IPS-18c (cell line): ENCODE results near the gene TEAD3.
"Not testable (repeated sequence)": the region's sequence is repeated elsewhere in the genome, so short reads cannot be mapped to it uniquely, and the experiment has no call there.

ENCODE experiments used
- H3K4me3 ChIP-seq: 2 replicates; pipeline ENCODE4 v1.7.0; 2013; ENCODE audit warnings: low read depth, mild to moderate bottlenecking, low read length, moderate library complexity; ENCODE audit not compliant: insufficient read depth
- H3K9me3 ChIP-seq: one replicate; pipeline ENCODE4 v1.6.1; 2013; ENCODE audit warnings: mild to moderate bottlenecking, low read length, moderate library complexity; ENCODE audit not compliant: control insufficient read depth, insufficient read depth

Gene TEAD3

GRCh38 chr6:35496841-35497570 lies at the start of gene TEAD3:
TSS of gene TEAD3 (minus strand) at chr6:35497079.
- H3K9me3 ChIP-seq = peaks cover 2% of the 10 kb centered on the region
- H3K4me3 ChIP-seq = peak within 1 kb of the TSS; percentile 77

DNA sequence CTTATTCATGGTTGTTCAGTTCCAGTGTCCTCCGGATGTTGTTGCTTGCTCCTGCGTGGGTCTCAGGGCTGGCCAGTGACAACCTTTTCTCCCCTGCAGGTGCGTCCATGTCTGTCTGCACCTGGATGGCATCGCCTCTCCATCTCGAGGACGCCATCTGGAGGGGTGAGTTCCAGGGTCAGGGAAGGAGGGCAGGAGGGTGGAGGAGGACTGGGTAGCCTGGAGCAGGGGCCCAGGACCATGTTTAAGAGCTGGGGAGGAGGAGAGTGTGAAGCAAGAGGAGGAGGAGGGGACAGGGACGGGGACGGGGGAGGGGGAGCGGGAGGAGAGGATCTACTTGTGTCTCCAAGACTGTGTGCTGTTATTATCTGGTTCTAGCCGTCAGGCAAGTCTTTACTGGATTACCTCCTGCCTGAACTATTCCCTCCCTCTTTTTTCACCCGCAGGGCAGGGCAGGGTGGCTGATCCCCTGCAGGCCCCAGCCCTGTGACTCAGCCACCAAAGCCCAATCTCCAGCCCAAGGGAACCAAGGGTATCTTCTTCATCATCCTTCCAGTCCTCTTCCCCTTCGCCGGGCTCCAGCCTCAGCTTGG lies 48.0 kb upstream of the TEAD3 start:
- no peak overlapping the region for H3K4me3 ChIP-seq
- H3K9me3 ChIP-seq = no peaks in the 10 kb centered on the region

GRCh38 chr6:35543459-35544193 lies 46.7 kb upstream of the TEAD3 start:
- Histone ChIP-seq H3K9me3 (no peaks in the 10 kb centered on the region), H3K4me3 (no peak overlapping the region)

GRCh38 chr6:35541836-35542235 lies 45.0 kb upstream of the TEAD3 start:
- H3K9me3 ChIP-seq = no peaks in the 10 kb centered on the region
- no peak overlapping the region for H3K4me3 ChIP-seq

GRCh38 chr6:35539223-35539622 lies 42.3 kb upstream of the TEAD3 start:
- no peaks in the 10 kb centered on the region for H3K9me3 ChIP-seq

DNA sequence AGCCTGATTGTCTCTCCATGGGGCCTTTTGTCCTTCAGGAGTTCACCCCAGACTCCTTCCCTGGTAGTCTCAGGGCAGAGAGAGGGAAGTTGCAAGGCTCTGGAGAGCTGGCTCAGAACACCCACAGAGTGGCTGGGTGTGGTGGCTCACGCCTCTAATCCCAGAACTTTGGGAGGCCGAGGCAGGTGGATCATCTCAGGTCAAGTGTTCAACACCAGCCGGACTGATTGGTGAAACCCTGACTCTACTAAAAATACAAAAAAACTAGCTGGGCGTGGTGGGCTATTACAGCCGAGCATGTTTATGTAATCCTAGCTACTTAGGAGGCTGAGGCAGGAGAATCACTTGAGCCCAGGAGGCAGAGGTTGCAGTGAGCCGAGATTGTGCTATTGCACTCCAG lies 39.0 kb upstream of the TEAD3 start:
- H3K9me3 ChIP-seq, H3K4me3 ChIP-seq: not testable (repeated sequence)

More at GRCh38 chr6:35539223-35539622, 42.3 kb upstream of the TEAD3 start:
- no peak overlapping the region for H3K4me3 ChIP-seq

DNA sequence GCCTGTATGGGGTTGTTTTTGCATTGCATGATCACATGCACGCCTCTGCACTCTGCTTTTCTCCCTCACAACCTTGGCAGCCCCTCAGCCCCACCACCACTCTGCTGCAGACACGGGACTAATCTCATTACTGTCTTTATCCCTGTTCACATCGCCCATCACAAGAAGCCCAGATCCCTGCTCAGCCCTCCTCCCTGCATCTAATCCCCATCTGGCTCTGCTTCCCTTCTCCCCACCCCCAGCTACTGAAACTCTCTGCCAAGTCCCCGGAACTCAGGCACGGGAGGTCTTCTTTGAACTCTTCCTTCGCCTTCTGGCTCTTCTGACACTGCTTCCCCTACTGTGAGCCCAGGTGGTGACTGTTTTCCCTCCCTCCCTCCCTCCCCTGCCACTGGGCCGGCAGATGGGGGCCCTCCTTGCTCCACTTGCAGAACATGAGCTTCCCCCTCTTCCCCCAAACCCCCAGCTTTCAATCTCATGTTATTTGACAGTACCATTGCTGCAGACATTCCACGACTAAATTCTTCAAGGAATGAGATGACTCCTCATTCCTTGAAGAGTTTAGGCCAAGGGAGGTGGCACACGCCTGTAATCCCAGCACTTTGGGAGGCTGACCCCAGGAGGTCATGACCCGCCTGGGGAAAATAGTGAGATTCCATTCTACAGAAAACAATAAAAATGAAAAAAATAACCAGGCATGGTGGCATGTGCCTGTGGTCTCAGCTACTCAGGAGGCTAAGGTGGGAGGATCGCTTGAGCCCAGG lies 37.7 kb upstream of the TEAD3 start:
- no peaks in the 10 kb centered on the region for H3K9me3 ChIP-seq
- H3K4me3 ChIP-seq = no peak overlapping the region

DNA sequence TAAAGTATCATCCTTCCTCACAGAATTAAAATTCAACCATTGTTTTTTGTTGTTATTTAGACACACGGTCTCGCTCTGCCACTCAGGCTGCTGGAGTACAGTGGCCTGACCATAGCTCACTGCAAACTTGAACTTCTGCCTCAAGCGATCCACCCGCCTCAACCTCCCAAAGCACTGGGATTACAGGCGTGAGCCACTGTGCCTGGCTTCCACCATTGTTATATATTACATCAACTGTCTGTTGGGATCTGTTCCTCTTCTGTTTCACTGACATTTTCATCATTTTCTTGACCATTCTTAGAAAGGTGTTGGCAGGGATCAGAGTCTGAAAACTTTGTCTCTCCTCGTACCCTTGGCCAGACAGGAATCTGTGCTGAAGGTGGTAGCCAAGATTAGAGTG lies 37.1 kb upstream of the TEAD3 start:
- no peak overlapping the region for H3K4me3 ChIP-seq
- no peaks in the 10 kb centered on the region for H3K9me3 ChIP-seq

DNA sequence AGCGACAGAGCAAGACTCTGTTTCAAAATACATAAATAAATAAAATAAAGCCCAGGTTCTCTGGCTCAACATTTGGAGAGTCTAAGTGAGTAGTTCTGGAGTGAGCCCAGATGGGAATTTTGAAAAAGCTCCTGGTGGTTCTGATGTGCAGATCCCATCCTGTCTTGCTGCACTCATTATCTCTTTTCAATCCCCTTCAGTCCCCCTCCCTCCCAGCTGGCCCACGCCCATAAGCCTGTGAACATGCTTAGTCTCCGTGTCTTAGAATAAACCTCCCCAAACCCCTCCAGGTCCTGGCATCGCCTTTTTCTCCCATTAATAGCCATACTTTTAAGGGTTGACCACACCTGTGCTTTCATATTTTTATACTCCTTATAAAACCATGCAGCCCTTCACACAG lies 35.2 kb upstream of the TEAD3 start:
- Histone ChIP-seq H3K9me3 (no peaks in the 10 kb centered on the region), H3K4me3 (no peak overlapping the region)

GRCh38 chr6:35524380-35525020 lies 27.6 kb upstream of the TEAD3 start:
- H3K4me3 ChIP-seq = no peak overlapping the region
- H3K9me3 ChIP-seq = peaks cover 2% of the 10 kb centered on the region

DNA sequence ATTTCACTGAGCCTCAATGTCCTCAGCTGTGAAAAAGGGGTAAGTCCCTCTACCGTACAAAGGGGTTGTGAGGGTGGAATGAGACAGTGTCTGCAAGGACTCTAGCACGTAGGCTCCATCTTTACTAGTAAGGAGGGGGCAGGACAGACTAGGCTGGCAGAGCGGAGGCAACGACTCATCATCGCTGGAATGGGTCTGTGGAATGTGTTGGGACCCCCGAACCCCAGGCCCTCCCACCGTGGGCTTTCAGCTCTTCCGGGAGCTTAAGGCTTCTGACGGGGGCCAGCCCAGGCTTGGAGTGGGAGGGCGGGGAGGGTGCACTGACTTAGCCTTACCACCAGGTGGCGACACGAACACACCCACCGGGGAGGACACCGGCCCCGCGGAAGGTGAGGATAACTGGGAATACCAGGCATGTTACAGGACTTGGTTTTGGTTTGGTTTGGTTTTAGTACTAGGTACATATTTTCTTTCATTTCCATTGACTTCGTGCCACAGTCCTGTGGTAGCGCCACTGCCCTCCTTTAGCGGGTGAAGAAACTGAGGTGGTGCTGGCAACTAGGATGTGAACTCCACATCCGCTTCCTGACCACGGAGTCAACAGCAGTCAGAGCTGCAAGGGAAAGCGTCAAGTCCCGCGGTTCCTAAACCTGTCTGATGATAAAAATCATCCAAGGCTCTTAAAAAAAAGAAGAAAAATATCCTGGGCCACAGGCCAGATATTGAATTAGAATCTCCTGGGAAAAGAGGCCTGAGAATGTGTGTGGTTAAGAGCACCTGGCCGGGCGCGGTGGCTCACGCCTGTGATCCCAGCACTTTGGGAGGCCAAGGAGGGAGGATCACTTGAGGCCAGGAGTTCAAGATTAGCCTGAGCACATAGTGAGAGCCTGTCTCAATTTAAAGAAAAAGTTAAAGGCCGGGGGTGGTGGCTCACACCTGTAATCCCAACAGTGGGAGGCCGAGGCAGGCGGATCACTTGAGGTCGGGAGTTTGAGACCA lies 26.1 kb upstream of the TEAD3 start:
- Histone ChIP-seq H3K9me3 (peaks cover 2% of the 10 kb centered on the region), H3K4me3 (no peak overlapping the region)

DNA sequence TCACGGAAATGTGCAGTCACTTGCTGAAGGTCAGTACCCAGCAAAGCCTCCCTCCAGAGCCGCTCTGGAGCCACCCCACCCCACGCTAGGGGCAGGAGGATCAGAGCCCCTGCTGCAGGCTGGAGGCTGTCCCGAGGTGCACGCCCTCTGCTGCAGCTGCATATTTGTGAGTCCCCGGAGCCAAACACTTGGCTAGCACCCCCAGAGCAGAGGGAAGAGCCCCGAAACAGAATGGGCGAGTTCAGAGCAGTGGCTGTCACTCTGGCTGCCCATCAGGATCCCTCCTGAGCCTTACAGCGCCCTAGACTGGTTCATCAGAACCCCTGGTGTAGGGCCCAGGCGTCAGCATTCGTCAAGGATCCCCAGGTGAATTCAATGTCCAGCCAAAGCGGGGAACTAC lies 25.3 kb upstream of the TEAD3 start:
- no peak overlapping the region for H3K4me3 ChIP-seq
- peaks cover 2% of the 10 kb centered on the region for H3K9me3 ChIP-seq

DNA sequence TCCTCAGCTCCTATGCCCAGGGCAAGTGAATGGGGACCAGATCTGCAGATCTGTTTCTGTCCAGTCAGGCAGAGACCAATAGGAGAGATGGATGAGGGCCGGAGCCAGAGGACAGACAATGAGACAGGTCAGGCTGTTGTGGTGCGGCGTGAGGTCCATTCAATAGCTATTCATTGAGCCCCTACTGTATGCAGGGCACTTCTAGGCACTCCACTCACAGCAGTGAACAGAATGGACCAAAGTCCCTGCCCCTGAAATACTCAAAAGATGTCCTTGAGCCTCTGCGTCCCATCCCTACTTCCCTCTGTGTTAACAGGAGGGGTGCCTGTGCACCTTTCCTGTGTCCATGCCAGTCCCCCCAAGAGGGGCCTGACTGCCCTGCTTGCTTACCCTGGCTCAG lies 24.4 kb upstream of the TEAD3 start:
- no peak overlapping the region for H3K4me3 ChIP-seq
- peaks cover 2% of the 10 kb centered on the region for H3K9me3 ChIP-seq

DNA sequence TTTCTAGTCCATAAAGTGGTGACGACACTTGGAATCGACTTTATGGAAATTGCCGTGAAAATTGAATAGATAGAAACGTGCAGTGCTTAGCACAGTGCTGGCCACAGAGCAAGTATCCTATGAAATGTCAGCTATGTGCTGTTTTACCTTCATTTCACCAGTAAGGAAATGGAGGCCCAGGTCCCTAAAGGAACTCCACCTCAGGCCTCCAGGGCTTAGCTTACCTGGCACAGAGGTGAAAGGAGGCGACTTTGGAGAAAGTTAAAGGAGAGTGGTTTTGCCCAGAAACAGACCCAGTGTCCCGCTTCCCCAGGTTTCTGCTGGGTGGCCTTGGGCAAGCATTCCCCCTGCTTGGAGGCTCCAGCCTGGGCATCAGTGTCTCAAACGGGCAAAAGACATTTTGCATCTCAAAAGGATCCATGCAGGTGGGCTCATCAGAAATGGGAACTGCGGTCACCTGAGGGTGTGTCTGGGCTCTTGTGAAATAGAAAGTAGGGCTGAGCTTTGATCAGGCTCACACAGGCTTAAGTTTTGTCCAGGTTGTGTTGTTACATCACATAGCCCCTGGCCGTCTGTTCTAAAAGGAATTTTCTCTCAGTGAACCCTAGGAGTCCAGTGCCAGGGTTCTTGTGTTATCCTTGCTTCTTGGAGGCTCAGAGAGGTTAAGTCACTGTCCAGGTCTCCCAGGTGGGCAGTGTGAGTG lies 22.6 kb upstream of the TEAD3 start:
- H3K4me3 ChIP-seq = no peak overlapping the region

DNA sequence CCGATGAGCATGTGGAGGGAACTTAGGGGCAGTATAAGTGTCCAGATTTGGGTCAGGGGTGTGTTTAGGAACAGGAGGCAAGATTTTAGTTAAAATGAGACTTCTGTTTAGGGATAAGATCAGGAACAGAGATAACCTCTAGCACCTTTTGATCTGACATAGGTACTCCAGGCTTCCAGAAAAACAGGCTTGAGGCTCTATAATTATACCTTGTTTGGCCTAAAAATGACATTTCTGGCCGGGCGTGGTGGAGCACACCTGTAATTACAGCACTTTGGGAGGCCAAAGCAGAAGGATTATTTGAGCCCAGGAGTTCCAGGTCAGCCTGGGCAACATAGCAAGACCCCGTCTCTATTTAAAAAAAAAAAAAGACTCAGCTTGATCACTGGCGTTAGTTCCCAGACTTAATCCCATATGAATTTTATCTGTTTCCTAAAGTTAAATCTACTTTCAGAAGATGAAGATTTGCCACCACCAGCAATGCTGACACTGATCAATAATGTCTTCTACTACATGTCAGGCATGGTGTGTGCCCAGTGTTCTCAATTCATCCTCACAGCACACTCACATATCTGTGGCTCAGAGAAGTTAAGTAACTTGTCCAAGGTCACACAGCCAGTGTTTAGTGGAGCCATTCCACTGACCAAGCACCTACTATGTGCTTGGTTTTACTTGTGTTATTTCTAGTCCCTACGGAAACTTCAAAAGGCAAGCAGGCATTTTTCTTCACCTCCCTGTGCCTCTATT lies 21.9 kb upstream of the TEAD3 start:
- Histone ChIP-seq H3K9me3 (peaks cover 2% of the 10 kb centered on the region), H3K4me3 (no peak overlapping the region)

More for the DNA sequence above, 22.6 kb upstream of the TEAD3 start:
- peaks cover 2% of the 10 kb centered on the region for H3K9me3 ChIP-seq
